NCI-H1436 (cell line): Measurements from ENCODE around the gene KATNBL1.
"Not testable (repeated sequence)": the region's sequence is repeated elsewhere in the genome, so short reads cannot be mapped to it uniquely, and the experiment has no call there.

ENCODE experiments used
- DNase-seq: peaks from one replicate; lab custom pipeline; 2025; lab: John Stamatoyannopoulos, UW

Gene KATNBL1

DNA sequence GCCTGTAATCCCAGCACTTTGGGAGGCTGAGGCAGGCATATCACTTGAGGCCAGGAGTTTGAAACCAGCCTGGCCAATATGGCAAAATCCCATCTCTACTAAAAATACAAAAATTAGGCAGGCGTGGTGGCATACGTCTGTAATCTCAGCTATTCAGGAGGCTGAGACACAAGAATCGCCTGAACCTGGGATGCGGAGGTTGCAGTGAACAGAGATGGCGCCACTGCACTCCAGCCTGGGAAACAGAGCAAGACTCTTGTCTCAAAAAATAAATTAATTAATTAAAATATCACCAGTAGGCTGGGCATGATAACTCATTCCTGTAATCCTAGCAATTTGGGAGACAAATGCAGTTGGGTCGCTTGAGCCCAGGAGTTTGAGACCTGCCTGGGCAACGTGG lies 16.6 kb downstream of the KATNBL1 start:
- not testable (repeated sequence) for DNase-seq

DNA sequence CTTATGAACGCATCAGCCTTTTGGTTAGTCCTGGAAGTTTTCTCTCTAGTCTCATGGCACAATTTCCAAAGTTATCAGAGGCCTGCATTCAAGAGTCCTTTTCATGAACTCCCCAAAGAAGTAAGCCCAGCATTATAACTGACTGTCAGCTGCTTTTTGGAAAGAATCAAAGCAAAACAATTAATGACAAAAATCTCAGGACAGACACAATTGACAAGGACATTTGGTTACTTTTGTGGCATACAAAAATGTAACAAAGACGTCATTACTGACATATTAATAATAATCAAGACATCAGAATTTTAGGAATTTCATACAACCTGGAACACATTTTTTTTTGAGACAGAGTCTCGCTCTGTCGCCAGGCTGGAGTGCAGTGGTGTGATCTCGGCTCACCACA lies 21.2 kb downstream of the KATNBL1 start:
- DNase-seq: no peak

DNA sequence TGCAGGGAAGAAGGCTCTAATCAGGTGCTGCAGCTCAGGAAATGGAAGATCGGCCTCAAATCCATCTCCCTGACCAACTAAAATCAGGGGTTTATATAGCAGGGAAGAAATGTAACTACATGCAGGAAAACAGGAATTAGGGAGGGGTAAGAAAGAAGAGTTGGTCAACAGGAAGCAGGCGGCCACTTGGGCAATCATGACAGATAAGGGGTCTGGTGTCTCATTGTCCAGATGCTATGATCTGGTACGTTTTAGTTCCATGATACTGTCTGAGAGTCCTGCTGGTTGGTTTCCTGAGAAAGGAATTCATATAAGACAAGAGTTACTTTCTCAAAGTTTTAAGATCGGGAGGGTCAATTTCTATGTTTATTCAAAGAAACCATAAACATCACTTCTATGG lies 24.2 kb downstream of the KATNBL1 start:
- no peak for DNase-seq

DNA sequence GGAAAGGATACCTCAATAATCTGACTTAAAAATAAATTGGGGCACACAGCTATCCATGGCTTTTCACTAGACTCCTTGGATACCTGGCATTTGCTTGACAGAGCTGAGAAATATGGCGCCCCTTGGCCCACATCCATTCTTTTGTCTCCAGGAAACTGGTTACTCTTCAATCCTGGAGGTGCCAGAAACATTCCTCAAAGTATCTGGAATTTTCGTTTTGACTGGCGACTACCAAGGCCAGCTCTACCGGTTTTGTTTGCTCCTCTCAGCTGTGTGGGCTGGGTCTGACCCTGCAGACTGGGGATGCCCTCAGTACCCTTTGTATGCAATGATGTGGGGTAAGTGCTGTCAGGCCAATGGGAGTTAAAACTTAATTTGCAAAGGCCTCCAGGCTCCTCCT lies 27.0 kb downstream of the KATNBL1 start:
- no peak for DNase-seq

DNA sequence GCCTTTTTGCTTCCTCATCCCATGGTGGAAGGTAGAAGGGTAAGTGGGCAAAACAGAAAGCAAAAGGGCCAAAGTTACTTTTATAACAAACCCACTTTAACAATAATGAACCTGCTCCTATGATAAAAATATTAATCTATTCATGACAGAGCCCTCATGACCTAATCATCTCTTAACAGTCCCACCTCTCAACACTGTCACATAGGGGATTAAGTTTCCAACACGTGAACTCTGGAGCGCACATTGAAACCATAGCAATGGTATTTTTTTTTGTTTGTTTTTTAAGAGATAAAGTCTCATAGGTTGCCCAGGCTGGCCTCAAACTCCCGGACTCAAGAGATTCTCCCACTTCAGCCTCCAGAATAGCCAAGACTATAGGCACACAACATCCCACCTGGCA lies 30.7 kb downstream of the KATNBL1 start:
- no peak for DNase-seq

DNA sequence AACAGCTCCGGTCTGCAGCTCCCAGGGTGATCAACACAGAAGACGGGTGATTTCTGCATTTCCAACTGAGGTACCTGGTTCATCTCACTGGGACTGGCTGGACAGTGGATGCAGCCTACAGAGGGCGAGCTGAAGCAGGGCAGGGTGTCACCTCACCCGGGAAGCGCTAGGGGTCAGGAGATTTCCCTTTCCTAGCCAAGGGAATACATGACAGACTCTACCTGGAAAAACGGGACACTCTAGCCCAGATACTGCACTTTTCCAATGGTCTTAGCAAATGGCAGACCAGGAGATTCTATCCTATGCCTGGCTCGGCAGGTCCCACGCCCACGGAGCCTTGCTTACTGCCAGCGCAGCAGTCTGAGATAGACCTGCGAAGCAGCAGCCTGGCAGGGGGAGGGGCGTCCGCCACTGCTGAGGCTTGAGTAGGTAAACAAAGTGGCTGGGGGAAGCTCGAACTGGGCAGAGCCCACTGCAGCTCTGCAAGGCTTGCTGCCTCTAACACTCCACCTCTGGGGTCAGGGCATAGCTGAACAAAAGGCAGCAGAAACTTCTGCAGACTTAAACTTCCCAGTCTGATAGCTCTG lies 43.8 kb downstream of the KATNBL1 start:
- DNase-seq: not testable (repeated sequence)

DNA sequence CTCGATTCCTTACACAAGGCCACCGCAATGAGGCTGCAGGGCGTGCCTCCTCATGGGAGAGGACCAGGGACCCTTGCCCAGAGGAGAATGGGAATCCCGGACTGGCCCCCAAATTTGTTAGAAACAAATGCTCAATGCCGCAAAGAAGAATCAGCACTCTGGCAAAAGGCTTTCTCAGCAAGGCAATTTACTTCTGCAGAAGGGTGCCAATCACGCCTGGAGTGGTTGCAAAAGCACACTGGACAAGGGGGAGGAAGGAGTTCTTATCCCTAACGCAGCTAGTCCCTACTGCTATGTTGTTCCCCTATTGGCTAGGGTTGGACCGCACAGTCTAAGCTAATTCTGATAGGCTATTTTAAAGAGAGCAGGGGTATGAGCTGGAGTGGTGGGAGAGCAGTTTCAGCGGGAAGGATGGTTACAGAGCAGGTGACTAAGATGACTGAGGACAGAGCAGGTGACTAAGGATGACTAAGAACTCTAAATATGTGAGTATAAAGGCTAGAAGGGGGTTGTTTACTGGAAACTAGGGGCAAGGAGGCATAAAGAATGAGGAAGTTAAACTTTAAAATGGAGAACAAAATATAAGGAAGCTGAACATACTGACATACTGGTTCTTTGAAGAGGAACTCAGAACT lies 48.5 kb downstream of the KATNBL1 start:
- DNase-seq: no peak

DNA sequence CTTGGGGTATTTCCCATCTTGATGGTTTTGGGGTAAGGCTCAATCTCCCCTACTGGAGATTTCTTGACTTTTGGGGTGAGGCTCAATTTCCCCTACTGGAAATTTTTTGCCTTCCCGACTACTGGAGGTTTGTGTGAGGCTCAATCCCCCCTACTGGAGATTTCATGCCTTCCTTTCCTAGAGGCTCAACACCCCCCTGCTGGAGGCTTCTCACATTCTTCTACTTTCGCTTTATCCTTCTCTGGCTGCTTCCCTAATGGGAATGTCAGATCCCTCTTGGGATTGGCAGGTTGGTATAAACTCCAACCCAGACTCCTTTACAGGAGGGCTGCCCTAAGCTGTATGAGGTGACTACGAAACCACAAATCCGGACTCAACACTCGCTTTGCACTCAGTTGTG lies 49.2 kb downstream of the KATNBL1 start:
- DNase-seq: no peak

DNA sequence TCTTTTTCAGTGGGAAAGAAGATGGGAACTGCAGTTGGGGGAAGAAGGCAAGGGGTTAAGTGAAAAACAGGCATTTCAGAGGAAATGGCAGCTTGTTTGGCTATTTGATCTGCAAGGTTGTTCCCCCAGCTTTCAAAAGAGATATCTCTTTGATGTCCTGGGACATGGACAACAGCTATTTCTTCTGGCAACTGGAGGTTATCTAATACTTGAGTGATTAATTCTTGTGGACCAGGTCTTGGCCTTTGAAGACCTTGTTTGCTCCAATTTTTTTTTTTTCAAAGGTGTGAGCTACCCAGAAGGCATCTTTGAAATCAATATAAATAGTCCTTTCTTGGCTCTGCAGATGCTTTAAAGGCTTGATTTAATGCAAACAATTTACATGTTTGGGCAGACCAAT lies 51.5 kb downstream of the KATNBL1 start:
- DNase-seq: no peak

DNA sequence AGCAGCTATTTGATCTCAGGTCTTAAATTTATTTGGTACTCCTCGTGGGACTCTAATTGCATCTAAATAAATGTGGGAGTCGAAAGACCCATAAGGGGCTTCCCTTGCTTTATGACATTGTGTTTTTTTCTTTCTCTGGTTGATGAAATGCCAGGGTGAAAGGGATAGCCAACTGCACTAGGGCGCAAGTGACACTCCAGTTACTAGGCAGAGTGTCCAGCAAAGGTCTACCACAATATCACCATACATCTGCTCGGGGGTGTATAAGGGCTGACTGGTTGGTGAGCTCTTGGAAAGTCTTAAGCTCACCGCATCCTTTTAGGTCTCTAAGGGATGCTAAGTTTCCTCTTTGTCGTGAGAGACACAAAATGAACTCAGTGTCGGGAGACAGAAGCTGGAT lies 54.0 kb downstream of the KATNBL1 start:
- no peak for DNase-seq

DNA sequence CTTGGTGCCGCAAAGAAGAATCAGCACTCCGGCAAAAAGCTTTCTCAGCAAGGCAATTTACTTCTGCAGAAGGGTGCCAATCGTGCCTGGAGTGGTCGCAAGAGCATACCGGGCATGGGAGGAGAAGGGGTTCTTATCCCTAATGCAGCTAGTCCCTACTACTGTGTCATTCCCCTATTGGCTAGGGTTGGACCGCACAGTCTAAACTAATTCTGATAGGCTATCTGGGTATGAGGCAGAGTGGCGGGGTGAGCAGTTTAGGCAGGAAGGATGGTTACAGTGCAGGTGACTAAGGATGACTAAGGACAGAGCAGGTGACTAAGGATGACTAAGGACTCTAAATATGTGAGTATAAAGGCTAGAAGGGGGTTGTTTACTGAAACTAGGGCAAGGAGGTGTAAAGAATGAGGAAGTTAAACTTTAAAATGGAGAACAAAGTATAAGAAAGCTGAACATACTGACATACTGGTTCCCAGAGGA lies 55.1 kb downstream of the KATNBL1 start:
- no peak for DNase-seq

DNA sequence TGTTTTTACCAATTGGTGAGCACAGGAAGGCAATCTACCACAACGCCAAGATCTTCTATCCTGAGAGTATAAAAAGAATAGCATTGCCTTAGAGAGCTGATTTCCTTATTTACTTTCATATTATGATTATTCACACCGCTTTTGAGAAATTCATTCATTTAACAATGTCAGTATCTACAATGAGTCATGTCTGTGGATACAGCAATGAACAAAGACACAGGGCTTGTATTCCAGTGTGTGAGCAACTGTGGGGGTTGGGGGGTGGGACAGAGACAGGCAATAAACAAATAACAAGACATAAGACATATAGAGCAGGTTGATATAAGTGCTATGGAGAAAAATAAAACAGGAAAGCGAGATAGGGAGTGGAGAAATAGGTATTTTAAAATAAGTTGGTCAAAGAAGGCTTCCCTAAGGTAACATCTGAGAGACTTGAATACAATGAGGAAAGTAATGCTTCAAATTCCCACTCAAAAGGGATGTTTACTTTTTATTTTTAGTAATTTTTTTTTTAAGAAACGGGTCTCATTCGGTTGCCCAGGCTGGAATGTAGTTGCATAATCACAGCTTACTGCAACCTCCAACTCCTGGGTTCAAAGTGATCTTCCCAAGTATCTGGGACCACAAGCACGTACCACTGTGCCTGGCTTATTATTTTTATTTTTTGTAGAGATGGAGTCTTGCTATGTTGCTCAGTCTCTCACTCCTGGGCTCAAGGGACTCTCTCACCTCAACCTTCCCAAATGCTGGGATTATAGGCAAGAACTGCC lies 62.3 kb downstream of the KATNBL1 start:
- no peak for DNase-seq

DNA sequence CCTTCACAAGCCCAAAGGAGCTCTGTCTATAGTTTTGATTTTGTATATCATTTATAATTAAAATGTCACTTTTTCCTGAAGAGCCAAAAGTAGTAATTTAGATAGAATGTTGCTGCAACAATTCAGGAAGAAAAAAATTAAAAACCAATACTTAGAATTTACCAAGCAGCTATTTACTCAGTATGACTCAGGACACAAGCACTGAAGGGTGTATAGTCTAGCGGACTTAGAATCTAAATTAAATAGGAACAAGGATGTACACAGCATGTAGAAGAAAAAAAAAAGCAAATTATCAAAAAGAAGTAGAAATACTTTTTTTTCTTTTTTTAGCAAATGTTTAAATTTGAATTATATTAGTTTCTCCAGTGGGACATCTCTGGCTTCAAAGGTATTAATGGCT lies 76.4 kb downstream of the KATNBL1 start:
- no peak for DNase-seq

DNA sequence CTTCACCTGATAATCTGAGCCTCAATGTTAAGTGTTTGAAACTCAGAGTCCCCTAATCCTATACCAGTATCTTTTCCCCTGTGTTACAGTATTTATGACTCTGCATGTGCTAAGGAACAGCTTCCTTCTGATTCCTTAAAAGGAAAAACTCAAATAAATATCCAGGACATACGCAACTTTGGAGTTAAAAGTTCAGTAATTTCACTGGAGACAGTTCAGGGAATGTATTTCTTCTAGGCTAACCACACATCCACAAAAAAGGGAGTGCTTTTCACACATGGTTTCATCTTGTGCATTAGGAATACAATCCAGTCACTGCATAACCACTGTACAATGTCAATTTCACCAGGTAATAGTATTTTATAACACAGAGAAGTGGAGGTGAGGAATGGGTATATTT lies 77.0 kb downstream of the KATNBL1 start:
- no peak for DNase-seq

DNA sequence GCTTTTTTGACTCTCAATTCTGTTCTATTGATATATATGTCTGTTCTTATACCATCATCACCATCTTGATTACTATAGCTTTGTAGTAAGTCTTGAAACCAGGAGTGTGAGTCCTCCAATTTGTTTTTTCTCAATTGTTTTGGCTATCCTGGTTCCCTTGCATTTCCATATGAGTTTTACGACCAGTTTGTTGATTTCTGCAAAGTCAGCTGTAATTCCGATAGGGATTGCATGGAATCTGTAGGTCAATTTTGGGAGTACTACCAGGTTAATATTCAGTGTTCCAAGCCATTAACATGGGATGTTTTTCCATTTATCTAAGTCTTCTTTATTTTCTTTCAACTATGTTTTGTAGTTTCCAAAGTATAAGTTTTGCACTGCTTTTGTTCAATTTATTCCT lies 81.0 kb downstream of the KATNBL1 start:
- no peak for DNase-seq

DNA sequence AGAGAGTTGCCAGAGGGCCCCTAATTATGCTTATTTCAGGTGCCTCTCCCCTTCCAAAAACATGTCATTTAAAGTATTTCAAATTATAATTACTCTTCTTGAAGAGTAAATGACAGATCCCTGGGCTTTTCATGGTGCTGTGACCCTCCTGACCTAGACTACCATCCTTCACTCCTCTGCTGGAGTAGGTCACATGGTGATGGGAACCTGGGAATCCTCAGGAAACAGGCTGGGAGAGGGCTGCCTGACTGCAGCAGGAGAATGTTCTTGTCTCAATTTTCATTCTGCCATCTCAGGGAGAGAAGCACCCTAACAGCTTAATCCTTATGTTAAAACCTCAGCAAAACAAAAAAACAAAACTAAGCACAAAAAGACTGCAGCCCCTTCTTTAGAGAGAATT lies 83.4 kb downstream of the KATNBL1 start:
- DNase-seq: no peak

DNA sequence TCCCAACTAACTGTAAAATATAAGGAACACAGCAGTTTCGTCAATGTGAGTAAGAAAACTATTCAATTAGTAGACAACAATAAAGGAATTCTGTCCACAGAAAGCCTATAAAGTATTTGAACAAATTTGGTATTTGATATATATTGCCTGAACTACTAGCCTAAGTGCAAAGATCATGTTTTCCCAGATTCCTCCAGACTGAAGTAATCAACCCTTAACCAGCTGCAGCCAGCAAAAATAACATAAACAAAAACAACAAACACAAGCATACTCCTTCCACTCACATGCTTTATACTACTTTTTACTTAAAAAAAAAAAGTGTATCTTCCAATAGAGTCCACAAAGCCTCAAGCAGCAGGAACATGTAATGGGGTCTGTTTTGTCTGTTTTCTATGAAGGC lies 84.0 kb downstream of the KATNBL1 start:
- no peak for DNase-seq

DNA sequence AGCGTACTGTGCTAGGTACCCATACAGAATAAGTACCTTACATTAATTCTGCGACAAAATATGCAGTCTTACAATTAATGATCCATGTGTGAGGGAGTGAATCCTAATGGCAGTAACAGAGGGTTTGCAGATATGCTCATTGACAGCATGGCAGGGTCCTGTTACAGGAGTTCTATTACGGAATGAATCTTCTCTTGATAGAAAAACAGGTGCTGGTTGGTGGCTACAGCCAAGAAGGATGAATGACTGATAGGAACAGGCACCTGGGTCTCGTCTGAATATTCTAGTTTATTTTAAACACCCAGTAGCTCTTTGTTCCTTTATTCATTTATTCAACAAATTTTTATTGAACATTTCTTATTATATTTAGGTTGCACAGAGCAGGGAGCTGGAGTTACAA lies 85.2 kb downstream of the KATNBL1 start:
- DNase-seq: no peak

DNA sequence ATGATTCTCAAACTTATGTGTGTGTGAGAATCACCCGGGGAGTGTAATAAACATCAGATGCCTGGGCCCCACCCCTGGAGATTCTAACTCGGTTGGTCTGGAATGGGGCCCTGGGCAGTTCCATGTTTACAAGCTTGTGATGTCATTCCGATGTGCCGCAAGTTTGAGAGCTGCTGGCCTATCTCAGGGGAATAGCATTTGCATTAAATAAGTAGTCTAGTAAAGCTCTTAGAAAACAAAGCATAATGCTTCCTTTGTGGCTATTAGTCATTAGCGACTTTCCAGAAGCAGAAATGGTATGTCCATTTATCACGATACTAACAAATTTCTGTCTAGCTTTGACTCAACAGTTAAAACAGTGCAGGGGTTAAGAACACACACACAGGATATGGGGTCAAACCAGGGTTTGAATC lies 87.1 kb downstream of the KATNBL1 start:
- DNase-seq: no peak

DNA sequence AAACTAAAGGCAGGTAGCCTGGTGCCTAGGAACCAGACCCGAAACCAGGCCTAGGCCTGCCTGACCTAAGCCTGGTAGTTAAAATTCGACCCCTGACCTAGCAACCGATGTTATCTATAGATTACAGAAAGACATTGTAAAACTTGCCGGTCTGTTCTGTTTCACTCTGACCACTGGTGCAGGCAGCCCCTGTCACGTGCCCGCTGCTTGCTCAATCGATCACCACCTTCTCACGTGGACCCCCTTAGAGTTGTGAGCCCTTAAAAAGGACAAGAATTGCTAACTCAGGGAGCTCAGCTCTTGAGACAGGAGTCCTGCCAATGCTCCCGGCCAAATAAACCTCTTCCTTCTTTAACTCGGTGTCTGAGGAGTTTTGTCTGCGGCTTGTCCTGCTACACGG lies 88.1 kb downstream of the KATNBL1 start:
- not testable (repeated sequence) for DNase-seq

DNA sequence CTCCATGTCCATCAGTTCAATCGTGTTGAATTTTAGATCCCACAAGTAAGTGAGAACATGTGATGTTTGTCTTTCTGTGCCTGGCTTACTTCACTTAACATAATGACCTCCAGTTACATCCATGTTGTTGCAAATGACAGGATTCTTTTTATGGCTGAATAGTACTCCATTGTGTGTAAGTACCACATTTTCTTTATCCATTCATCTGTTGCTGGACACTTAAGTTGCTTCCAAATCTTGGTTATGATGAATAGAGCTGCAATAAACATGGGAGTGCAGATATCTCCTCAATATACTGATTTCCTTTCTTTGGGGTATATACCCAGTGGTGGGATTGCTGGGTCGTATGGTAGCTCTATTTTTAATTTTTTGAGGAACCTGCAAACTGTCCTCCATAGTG lies 89.5 kb downstream of the KATNBL1 start:
- DNase-seq: not testable (repeated sequence)

DNA sequence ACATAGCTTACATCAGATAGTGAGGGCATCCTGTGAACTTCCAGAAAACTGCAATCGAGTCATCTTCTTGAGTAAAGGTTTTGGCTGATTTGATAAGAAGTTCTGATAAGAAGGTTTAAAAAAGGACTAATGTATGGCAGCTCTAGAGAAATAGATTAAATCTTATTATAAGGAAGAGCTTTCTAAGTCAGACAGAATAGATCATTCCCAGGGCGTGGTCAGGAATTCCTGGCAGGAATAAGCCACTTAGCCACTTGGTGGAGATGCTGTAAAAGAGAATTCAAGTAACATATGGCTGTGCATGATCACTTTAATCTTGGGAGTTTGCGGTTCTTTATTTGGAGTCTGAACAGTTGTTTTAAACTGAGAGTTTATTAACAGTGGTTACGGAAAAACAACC lies 90.6 kb downstream of the KATNBL1 start:
- no peak for DNase-seq

DNA sequence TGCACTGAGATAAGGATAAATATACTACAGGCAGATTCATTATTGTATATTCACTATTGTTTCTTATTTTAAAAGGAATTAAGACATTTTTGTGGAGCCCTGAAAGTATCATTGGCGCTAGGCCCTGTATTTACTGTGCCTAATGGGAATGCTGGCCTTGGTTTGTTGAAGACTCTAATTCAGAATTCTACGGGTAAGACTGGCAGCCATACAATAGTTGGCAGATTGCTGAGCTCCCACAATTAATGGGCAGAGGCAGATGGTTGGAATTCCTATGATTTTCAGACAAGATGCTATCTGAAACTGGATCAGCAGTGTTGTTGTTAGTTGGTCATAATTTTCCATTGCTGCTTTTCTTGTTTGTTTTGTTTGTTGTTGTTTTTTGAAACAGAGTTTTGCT lies 93.3 kb downstream of the KATNBL1 start:
- DNase-seq: no peak
